GM12872 (cell line): ENCODE results near the gene CYSRT1.

ENCODE experiments used
- TF ChIP-seq, protein P1 (sequence below): IDR thresholded peaks from 3 replicates; pipeline ENCODE4 v1.5.1; 2011; ENCODE audit warnings: low read depth, mild to moderate bottlenecking, low read length, moderate library complexity; ENCODE audit not compliant: insufficient read depth

CYSRT1 gene

DNA sequence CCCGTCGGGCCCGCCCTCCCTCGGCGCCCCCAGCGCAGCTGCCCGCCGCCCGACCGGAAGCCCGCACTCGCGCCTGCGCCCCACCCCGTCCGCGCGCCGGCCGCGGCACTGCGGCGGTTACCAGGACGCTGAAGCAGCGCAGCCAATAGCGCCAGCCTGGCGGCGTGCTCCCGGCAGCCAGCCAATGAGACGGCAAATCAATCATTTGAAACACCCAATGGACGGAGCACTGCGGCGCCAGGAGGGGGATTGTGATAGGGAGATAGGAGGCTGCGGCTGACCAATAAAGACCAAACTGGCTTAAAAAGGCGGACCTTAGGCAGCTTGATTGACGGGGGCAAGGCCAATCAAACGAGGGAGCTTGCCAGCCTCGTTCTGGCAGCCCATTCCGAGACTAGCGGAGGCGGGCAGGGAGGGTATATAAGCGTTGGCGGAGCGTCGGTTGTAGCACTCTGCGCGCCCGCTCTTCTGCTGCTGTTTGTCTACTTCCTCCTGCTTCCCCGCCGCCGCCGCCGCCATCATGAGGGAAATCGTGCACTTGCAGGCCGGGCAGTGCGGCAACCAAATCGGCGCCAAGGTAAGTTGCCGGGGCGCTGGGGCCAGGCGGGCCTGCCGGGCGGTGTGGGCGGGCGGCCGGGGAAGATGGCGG, 16.0 kb downstream of the CYSRT1 start, which contains the start of gene TUBB4B:
Gene TUBB4B, plus strand, starts transcription at position 447 of the 649 bp plus-strand sequence. Its CDS starts 74 bp downstream, at position 521.
- TF ChIP-seq, protein P1, sequence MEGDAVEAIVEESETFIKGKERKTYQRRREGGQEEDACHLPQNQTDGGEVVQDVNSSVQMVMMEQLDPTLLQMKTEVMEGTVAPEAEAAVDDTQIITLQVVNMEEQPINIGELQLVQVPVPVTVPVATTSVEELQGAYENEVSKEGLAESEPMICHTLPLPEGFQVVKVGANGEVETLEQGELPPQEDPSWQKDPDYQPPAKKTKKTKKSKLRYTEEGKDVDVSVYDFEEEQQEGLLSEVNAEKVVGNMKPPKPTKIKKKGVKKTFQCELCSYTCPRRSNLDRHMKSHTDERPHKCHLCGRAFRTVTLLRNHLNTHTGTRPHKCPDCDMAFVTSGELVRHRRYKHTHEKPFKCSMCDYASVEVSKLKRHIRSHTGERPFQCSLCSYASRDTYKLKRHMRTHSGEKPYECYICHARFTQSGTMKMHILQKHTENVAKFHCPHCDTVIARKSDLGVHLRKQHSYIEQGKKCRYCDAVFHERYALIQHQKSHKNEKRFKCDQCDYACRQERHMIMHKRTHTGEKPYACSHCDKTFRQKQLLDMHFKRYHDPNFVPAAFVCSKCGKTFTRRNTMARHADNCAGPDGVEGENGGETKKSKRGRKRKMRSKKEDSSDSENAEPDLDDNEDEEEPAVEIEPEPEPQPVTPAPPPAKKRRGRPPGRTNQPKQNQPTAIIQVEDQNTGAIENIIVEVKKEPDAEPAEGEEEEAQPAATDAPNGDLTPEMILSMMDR: no peak

DNA sequence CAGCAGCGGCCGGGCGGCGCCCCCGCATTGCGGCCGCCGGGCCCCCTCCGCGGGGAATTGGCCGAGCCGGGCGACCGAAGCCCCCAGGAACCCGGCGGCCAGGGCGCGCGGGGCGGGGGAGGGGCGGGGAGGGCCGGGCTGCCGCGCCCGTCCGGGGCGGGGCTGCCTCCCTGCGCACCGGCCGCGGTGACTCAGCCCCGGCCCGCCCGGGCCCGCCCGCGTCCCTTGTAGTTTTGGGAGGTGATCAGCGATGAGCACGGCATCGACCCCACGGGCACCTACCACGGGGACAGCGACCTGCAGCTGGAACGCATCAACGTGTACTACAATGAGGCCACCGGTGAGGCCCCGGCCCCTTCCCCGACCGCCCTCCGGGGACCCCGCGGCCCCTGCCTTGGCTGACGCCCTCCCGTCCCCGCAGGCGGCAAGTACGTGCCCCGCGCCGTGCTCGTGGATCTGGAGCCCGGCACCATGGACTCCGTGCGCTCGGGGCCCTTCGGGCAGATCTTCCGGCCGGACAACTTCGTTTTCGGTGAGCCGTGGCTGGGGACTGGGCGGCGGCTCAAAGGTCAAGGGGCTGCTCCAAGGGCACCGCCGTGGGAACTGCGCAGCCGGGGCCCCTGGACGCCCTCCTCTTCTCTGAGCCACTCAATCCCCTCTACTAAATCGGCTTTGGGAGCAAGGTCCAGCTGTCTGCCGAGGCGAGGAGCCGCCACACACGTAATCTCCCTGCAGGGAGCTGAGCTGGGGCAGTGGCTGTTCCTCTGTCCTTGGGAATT, 16.7 kb downstream of the CYSRT1 start:
- TF ChIP-seq, protein P1: no peak

DNA sequence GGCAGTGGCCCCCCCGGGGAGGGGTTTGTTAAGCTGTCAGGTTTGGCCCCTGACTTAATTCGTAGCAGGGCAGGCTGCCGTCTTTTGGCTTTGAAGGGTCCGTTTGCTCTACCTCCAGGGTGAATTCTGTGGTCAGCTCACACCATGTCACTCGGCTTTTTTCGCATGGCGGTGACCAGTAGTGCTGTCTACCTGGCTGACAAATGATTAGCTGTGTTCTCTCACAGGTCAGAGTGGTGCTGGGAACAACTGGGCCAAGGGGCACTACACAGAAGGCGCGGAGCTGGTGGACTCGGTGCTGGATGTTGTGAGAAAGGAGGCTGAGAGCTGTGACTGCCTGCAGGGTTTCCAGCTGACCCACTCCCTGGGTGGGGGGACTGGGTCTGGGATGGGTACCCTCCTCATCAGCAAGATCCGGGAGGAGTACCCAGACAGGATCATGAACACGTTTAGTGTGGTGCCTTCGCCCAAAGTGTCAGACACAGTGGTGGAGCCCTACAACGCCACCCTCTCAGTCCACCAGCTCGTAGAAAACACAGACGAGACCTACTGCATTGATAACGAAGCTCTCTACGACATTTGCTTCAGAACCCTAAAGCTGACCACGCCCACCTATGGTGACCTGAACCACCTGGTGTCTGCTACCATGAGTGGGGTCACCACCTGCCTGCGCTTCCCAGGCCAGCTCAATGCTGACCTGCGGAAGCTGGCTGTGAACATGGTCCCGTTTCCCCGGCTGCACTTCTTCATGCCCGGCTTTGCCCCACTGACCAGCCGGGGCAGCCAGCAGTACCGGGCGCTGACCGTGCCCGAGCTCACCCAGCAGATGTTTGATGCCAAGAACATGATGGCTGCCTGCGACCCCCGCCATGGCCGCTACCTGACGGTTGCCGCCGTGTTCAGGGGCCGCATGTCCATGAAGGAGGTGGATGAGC, 17.6 kb downstream of the CYSRT1 start:
- TF ChIP-seq, protein P1: no peak

DNA sequence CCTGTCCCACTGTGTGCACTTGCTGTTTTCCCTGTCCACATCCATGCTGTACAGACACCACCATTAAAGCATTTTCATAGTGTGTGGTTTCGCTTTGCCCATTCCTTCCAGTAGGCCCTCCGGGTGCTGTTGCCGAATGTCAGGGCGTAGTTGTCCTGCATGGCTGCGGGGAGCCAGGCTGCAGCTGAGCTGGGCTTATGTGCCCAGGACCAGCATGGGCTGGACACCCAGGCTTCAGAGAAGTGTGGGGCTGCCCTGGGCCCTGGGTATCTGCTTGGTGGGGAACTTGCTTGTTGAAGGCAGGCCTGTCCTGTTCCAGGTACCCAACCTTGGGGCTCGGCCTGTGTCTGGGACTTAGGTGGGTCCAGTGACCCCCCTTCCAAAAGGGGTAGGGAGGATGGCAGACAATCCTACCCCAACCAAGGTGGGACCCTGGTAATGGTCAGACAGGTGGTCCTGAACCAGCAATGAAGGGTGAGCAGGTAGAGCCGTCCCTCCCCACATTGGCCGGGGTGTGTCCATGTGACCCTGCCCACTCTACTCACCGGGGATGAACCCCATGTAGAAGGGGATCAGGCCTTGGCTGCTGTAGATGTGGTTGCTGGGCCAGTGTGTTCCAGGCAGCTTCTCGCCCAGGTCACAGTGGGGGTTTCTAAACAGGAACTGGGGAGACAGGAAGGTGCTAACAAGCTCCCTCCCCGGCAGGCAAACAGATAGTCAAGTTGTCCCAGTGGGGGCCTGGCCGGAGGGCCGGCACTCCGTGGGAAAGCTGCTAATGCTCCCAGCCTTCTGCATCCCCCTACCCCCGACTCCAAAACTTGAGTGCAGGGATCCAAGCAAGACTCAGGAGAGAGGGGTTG, 18.9 kb downstream of the CYSRT1 start:
- TF ChIP-seq, protein P1: no peak

DNA sequence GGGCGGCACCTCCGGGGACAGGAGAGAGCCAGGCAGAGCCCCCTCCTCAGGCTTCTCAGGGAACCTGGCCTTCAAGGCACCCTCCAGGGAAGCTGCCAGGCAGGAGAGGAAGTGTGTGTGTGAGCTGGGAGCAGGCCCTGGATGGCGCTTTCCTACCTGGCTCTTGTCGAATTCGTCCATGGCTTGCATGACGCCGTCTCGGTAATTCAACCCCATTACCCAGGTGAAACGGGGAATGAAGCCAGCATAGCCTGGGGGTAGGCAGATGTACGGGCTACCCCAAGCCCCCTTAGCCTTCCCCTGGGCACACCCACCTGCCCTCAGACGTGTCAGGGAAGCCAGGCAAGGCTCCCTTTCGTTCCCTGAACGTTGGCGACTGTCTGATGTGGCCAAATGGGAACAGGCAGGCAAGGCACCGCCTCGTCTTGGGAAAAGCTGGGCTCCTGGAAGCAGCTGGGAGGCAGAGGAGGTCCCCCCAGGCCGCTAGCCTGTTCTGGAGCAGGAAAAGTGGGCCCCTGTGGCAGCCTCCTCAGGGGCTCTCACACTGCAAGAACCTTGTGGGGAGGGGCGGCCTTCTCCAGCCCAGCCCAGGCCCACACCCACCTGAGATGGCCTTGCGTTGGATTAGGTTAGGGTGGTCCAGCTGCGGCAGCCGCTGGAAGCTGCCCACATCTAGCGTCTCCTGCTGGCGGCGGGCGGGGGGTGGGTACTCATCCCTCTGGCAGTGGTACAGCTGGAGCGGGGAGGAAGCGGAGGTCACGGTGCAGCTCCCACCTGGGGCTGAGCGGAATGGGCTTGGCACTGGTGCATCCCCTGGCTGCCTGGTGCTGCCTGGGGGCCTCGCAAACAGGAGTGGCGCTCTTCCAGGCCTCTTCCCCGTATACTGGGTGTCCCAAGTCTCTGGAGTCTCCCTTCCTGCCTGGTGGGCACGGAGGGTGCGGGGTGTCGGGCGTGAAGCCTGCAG, 19.8 kb downstream of the CYSRT1 start:
- TF ChIP-seq, protein P1: no peak
